ENCODE measurements around the gene SBDS. TPM values are rescaled to one million over a fixed set of nuclear protein-coding genes. Genes with fewer than 3 reads are reported as not detected.
"Not testable (repeated sequence)": the region's sequence is repeated elsewhere in the genome, so short reads cannot be mapped to it uniquely, and the experiment has no call there.

SBDS gene
- total and polyA plus RNA-seq, 8 donors = 82.6 to 109 (median 87.6) TPM

DNA sequence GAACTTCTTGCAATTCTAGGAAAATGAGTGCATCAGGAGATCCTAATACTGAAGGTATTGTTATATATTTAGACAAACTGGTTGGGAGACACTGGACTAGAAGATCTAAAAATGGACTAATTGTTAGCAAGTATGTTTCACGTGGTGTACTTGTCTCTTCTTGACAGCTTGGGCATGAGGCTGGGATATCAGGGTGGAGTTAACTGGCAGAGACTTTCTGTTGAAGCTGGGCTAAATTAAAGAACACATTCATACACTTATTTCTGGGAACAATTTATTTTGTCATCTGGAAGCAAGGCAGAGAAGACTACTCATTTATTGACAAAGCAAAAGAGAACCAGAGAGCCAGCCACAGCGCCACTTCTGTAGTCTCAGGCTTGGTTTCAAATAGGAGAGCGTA, 27.1 kb upstream of the SBDS start:
- intact Hi-C loops (cut with DNase I) = no loop called here
- H3K27ac ChIP-seq = no peak overlapping the region
- no peak for DNase-seq
- no peak overlapping the region for H3K4me3 ChIP-seq
- no peaks in the 10 kb centered on the region for H3K27me3 ChIP-seq
- H3K36me3 ChIP-seq = peaks cover 0 to 78% of the 10 kb centered on the region in 2 donors
- TF ChIP-seq, protein P1, sequence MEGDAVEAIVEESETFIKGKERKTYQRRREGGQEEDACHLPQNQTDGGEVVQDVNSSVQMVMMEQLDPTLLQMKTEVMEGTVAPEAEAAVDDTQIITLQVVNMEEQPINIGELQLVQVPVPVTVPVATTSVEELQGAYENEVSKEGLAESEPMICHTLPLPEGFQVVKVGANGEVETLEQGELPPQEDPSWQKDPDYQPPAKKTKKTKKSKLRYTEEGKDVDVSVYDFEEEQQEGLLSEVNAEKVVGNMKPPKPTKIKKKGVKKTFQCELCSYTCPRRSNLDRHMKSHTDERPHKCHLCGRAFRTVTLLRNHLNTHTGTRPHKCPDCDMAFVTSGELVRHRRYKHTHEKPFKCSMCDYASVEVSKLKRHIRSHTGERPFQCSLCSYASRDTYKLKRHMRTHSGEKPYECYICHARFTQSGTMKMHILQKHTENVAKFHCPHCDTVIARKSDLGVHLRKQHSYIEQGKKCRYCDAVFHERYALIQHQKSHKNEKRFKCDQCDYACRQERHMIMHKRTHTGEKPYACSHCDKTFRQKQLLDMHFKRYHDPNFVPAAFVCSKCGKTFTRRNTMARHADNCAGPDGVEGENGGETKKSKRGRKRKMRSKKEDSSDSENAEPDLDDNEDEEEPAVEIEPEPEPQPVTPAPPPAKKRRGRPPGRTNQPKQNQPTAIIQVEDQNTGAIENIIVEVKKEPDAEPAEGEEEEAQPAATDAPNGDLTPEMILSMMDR (IDR thresholded peaks at IDR 0.05) = no peak
- no peak for ATAC-seq
- no peaks in the 10 kb centered on the region for H3K4me1 ChIP-seq
- H3K9me3 ChIP-seq = no peaks in the 10 kb centered on the region

DNA sequence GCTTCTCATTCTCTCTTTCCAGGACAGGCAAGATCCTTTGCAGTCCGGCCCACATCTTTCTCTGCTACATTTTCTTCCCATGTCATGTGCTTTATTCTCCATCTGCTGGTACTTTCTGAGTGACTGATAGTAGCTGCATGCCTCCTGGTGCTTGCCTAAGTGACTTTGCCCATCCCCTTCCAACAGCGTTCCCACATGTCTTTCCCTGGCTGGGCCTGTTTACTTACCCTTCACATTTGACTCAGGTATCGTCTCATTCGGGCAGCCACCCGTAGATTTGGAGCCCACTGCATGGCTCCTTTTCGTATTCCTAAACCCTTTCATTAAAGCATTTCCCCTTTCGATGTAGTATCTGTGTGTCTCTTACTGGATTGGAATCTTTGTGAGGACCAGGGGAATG, 25.9 kb upstream of the SBDS start:
- intact Hi-C loops (cut with DNase I) = no loop called here
- Histone ChIP-seq H3K4me3 (no peak overlapping the region), H3K9me3 (no peaks in the 10 kb centered on the region), H3K27me3 (no peaks in the 10 kb centered on the region), H3K27ac (no peak overlapping the region), H3K4me1 (no peaks in the 10 kb centered on the region), H3K36me3 (peaks cover 0 to 77% of the 10 kb centered on the region in 2 donors)
- no peak for ATAC-seq
- TF ChIP-seq, protein P1 (IDR thresholded peaks at IDR 0.05) = no peak
- DNase-seq = no peak

DNA sequence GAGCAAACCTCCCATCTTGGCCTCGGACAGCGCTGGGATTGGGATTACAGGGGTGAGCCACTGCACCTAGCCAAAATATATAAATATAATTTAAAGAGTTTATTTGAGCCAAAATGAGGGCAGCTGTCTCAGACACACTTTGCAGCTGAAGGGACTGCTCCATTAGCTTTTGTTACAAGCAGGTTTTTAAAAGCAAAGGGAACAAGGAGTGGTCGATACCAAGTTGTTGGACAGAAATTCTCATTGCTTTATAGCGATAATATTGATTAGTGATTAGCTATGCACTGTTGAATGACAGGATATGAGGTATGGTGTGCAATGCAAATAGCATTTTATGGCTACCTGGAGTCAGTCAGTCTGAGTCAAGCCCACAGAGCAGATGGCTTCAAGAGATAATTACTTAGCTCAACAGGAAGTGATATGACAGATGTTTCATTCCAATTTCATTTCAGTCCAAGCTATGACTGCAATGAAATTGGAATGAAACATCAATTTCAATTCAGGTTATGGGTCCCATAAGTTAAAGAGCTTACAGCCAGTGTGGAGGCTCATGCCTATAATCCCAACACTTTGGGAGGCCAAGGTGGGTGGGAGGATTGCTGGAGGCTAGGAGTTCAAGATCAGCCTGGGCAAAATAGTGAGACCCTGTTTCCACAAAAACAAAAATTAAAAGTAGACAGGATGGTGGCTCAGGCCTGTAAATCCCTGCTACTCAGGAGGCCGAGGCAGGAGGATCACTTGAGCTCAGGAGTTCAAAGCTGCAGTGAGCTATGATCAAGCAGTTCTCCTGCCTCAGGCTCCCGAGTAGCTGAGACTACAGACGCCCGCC, 24.4 kb upstream of the SBDS start:
- TF ChIP-seq, protein P1 (IDR thresholded peaks at IDR 0.05) = no peak
- peaks cover 0 to 78% of the 10 kb centered on the region in 2 donors for H3K36me3 ChIP-seq
- intact Hi-C loops (cut with DNase I) = no loop called here

DNA sequence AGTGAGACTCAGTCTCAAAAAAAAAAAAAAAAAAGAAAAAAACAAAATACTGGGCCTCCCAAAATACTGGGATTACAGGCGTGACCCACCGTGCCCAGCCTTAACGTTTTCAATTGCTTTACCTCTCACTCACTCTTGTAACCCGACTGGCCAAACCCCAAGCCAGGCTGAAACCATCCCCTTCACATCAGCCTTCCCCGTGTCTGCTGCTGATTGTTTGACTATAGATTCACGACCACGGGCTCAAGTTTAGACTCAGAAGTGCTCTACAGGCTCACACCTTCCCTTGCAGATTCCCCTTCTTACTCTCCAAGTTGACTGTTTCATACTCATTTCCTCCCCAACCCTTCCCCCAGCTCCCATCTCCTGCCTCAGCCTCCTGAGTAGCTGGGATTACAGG, 23.6 kb upstream of the SBDS start:
- Histone ChIP-seq H3K27ac (no peak overlapping the region), H3K36me3 (peaks cover 0 to 84% of the 10 kb centered on the region in 2 donors), H3K27me3 (no peaks in the 10 kb centered on the region), H3K4me1 (no peaks in the 10 kb centered on the region), H3K9me3 (no peaks in the 10 kb centered on the region), H3K4me3 (no peak overlapping the region)
- ATAC-seq = no peak
- DNase-seq = no peak
- TF ChIP-seq, protein P1 (IDR thresholded peaks at IDR 0.05) = no peak
- intact Hi-C loops (cut with DNase I) = no loop called here

More for the DNA sequence above, 24.4 kb upstream of the SBDS start:
- H3K27me3 ChIP-seq = no peaks in the 10 kb centered on the region
- no peak for ATAC-seq
- no peaks in the 10 kb centered on the region for H3K4me1 ChIP-seq
- H3K27ac ChIP-seq = no peak overlapping the region
- no peaks in the 10 kb centered on the region for H3K9me3 ChIP-seq
- DNase-seq = no peak
- no peak overlapping the region for H3K4me3 ChIP-seq

DNA sequence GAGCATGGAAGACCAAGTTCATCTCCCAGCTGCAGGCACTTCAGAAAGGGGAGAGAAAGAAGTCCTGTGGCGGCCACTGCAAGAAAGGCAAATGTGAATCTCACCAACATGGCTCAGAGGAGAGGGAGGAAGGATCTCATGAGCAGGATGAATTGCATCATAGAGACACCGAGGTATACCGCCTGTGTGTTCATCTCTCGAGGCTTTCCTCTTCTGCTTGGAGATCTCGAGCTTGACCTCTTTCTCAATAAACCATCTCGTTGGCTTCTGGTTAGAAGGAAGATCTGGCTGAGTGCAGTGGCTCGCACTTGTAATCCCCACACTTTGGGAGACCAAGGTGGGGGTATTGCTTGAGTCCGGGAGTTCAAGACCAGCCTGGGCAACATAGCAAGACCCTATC, 22.6 kb upstream of the SBDS start:
- ATAC-seq; H3K27me3 ChIP-seq; intact Hi-C loops (cut with DNase I); H3K4me1 ChIP-seq; DNase-seq; H3K4me3 ChIP-seq; H3K9me3 ChIP-seq: not testable (repeated sequence)
- Histone ChIP-seq H3K36me3 (peaks cover 0 to 84% of the 10 kb centered on the region in 2 donors), H3K27ac (peak overlapping the region in 1 of 2 donors; percentile 53)

DNA sequence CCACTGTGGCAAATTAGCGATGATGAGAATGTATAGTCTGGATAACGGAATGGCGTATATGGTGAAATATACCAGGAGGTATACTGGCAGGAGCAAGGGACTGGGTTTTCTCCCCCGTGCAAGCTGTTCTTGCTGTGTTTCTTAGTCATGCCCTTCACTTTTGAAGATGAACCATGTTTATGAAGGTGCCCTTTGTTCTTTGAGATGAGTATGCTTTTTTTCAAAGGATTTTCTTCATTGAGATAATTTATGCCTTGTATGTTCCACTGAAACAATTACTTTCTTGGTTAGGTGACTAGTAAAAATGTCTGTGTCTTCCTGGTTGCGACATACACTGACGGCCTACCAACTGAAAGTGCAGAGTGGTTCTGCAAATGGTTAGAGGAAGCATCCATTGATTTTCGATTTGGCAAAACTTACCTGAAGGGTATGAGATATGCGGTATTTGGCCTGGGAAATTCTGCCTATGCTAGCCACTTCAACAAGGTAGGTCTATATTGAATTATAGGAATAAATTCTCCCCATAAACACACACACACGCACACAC, 18.8 kb upstream of the SBDS start:
- ATAC-seq; H3K9me3 ChIP-seq; intact Hi-C loops (cut with DNase I); H3K4me3 ChIP-seq; H3K4me1 ChIP-seq; DNase-seq; H3K27me3 ChIP-seq: not testable (repeated sequence)
- Histone ChIP-seq H3K36me3 (peaks cover 0 to 88% of the 10 kb centered on the region in 2 donors), H3K27ac (peak overlapping the region in 1 of 2 donors; percentile 37)

DNA sequence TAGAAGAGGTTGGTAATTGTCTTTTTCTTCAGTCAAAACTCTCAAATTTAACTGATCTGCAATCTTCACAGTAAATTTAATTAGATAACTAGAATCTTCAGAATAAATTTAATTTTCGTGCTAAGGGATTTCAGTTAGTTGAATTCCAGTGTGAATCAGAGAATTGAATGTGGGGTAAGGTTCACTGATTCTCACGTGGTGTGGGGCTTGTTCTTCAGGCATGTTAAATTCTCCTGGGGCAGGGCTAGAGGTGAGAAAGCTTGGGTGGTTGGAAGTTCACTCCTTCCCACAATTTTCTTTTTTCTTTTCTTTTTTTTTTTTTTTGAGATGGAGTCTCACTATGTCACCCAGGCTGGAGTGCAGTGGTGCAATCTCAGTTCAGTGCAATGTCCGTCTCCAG, 14.3 kb upstream of the SBDS start:
- H3K4me3 ChIP-seq; H3K4me1 ChIP-seq; ATAC-seq; intact Hi-C loops (cut with DNase I); DNase-seq; H3K9me3 ChIP-seq; H3K27me3 ChIP-seq; H3K27ac ChIP-seq: not testable (repeated sequence)
- peaks cover 0 to 94% of the 10 kb centered on the region in 2 donors for H3K36me3 ChIP-seq
